GM18867 (cell line): ENCODE measurements around the gene SELENOH.

Experiments
- ATAC-seq: cut with Tn5 transposase; IDR thresholded peaks from one replicate; pipeline ENCODE4 v1.9.1; 2021; ENCODE audit warnings: mild to moderate bottlenecking, moderate library complexity; ENCODE audit not compliant: unreplicated experiment

SELENOH gene

DNA sequence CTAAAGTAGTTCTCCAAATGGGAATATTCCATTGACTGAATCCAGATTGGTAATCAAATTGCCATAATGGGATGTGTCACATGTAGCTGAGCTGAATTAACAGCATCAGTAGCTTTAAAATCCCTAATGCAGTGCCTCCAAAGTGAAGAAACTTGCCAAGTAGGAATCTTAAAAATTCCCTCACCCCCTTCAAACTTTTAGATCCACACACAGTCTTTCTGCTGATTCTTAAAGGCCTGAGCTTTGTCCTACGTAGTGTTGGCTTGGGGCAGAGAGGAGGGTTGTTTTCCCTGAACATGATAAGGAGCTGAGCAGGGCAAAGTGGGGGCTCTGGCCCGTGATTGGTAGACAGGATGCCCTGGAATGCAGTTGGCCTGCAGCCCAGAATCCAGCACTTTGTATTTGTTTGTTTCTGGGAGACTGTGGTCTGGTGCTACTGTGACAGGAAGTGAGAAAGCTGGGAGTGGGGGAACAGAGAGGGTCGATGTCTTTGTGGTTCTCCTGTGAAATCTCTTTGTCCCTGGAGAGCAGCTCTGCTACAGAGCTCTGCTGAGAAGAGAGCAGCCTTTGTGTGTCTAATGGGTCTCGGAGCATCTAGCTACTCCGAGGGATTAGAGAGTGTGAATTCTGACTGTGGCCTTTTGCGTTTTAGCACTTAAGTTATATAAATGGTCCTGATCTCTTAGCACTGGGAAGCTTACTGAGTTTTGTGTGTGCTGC, 37.2 kb downstream of the SELENOH start:
- ATAC-seq, result no peak

DNA sequence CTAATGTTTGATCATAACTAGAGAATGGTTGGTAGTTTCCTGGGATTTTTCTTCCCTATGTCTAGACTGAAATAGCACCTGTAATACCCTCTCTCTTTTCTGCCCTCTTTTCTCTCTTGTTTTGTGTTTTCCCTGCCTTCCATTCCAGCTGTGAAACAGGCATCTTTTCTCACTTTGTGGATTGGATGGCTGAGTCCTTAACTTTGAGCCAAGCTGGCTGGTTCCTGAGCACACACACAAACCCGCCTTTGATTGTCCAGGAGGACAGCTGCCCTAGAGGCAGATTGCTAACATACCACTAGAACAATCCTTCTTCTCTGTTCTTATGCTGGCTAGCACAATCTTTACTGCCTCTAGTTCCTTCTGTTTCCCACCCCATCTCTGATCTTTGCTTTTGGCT, 38.0 kb downstream of the SELENOH start:
- no peak for ATAC-seq

DNA sequence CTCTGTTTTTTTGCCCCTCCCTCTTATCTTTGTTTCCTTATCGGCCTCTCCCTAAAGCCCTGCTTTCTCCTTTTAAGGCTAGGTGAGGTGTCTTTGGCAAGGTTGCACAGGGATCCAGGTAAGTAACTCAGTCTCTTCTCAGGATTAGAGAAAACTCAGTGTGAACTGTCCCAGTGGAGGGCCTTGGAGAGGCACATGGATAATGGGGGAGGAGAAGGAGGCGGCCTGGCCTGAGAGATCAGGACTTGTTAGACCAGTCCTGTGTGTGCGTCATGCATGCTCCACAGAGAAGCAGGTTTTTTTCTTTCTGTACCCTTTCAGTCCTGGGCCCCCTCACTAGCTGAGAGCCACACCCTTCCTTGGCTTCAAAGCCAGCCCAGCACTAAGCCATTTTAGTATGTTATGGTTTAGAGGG, 40.2 kb downstream of the SELENOH start:
- no peak for ATAC-seq

DNA sequence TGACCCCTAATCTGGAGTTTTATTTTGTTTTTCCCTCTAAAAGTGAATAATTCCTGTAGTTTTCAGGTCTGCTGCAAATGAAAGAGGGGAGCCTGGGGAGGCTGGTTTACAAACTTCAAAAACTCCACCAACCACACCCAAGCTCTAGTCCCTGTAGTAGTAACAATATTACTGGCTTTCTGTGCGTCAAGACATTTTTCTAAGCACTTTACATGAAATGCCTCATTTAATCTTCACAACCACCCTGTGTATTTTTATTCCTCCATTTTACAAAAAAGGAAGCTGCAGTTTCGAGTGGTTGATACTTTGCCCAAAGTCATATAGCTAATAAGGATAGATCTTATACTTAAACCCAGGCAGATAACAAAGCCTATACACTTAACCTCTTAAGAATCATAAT, 43.8 kb downstream of the SELENOH start:
- ATAC-seq, result no peak

DNA sequence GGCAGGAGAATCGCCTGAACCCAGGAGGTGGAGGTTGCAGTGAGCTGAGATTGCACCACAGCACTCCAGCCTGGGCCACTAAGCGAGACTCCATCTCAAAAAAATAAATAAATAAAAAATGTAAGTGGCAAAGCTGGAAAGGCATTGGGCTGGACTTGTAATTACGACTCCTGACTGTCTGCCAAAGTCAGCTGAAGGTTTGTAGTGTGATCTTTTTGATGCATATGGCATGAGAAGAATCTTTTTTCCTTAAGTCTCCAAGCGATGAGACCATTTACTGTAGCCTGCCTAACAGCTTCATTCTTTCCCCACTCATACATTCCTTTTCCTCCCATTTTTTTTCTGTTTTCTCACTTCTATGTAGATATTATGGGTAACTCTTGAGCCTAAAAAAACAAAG, 45.1 kb downstream of the SELENOH start:
- ATAC-seq, result no peak

DNA sequence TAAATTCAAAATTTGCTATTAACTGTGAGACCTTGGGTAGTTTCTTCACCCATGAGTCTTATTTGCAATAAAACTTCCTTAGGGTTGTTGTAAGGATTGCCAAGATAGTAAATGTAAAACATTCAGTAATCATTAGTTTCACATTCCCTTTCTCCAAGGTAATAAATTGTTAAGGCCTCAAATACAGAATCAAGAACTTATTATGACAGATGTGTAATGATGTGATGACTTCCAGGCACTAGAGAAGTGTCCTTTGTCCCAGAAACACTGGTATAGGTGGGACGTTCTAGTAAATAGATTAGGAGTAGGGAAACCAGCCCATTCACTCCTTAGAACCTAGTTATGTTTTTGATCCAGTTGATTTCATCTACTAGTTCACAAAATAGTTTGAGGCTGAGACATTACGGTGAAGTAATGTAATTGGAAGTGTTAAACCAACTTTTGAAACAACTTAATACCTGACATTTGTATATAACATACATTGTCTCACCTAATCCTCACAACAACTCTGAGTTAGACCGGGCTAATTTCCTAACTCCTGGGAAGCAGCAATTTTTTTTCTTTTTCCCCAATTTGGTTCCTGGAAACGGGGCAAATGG, 45.8 kb downstream of the SELENOH start:
- no peak for ATAC-seq

DNA sequence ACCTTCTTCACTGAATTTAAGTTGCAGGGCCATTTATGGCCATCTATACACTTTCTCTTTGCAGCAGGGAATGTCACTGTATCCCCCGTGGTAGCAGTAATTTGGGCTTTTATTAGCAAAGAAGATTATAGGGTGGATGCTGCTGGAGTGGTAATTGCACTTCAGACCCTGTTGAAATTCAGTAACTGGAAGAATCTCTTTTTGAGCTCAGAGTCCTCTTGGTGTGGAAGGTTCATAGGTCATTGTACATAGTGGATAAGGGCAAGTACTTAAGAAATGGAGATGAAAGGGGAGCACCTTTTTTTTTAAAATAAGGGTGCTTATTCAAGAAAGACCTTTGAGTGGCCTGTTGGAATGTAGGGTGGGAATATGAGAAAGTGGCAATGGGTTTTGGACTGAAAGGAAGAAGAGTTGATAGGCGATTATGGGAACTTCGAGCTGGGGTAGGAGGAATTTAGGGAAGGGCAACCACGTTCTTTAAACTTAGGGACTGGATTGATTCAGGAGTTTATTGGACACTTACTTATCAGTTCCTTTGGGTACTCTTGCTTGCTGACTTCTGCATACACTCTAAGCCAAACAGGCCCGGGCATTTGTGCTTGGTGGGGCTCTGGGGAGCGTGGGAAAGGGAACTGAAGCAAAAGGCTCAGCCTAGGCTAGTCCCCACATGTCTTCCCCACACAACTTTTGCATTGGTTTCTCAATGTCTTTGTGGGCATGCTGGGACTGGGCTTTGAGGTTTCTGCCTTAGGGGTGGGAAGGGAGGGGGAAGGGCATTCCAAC, 46.8 kb downstream of the SELENOH start:
- peak; percentile 45 for ATAC-seq

DNA sequence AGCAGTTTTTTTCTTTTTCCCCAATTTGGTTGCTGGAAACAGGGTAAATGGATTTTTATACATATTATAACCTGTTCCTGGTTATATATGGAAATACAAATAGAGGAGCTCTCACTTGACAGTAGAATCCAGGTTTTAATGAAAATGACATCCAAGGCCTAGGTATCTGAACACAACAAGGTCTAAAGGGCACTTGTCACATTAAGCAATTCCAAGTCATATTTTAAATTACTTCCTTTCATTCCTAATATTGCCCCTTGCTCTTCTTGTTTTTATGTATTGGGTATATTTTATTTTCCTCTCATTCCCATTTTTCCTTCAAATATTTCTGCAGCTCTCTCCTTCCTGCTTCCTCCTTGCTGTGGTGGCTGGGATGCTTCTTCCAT, 47.4 kb downstream of the SELENOH start:
- no peak for ATAC-seq

DNA sequence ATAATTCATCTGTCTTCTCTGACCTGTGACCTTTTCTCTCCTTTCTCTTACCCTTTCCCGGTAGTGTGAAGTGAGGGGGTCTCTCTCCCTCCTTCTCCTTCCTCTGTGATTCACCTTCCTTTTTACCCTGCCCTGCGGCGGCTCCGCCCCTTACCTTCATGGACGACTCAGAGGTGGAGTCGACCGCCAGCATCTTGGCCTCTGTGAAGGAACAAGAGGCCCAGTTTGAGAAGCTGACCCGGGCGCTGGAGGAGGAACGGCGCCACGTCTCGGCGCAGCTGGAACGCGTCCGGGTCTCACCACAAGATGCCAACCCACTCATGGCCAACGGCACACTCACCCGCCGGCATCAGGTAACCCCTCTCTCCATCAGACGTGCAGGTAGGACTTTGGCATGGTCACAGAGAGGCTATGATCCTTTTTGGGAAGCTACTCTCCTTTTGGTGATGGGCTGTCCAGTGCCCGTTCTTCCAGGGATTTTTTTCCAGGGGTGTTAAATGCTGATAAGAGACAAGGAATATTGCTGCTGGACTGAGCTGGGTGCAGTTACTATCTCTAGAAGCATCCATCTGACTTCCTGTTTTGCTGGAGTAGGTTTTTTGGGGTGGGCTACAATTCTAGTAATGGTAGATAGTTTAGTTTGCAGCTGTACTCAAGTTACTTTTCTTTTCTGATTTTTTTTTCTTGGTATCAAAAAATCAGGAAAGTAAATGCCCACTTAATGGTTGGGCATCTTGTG, 50.2 kb downstream of the SELENOH start:
- ATAC-seq, result no peak

DNA sequence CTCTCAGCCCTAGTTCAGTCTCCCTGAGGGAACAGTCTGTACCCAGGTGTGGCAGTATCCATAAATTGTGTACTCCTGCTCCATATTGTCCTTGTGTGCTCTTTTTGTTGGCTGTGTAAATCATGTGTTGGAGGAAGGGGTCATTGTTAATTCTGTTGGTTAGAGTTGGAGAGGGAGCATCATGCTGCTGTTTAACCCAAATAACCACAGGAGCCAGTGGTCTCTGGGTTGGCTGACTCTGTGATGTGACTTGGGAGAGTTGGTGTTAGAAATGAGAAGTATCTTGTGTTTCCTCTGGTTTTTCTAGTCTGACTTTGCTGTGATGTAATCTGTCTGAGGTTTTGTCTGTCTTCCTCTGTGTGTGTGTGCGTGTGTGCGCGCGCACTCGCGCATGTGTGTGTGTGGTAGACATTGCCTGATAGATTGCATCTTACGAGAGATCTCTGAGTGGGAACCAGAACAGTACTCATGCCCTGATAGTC, 50.8 kb downstream of the SELENOH start:
- peak; percentile 84 for ATAC-seq

DNA sequence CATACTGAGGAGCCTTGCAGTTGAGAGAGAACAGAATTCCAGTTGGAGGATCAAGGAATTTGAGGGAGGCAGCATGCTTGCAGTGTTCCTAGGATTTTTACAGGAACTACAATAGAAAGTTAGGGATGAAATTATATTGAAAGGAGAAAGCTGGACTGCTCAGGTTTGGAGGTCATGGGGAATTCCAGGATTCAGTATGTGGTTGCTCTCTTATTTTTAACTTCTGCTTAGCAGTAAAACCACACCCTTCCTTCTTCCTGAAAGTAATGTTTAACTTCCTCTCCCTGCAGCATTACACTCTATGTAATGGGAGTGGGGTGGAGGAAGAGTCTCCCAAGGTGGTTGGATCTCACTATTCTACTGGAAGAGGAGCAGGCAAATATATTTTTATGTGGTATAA, 51.6 kb downstream of the SELENOH start:
- no peak for ATAC-seq
